ENCODE results near the gene TSHZ3.

DNA sequence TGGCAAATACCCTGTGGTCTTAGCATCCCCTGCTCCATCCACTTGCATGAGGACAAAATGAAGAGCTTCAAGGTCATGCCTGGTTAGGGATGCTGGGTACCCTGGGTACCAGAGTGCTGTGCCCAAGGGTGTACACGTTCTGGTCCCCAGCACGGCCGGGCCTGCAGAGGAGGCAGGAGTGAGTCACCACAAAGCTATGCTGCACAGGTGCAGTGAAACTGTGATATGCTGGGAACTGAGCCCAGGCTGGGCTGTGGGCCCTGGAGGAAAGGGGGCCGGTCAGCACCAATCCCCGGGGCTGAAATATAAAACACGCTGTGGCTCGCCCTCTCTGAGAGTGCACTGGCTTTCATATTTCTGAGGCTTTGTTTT lies 95.1 kb downstream of the TSHZ3 start:
- TF ChIP-seq EZH2 (IDR thresholded peaks at IDR 0.05; ENCODE audit: borderline replicate concordance, insufficient read depth, low read length, poor library complexity, severe bottlenecking) = no peak
- TF ChIP-seq, protein P1, sequence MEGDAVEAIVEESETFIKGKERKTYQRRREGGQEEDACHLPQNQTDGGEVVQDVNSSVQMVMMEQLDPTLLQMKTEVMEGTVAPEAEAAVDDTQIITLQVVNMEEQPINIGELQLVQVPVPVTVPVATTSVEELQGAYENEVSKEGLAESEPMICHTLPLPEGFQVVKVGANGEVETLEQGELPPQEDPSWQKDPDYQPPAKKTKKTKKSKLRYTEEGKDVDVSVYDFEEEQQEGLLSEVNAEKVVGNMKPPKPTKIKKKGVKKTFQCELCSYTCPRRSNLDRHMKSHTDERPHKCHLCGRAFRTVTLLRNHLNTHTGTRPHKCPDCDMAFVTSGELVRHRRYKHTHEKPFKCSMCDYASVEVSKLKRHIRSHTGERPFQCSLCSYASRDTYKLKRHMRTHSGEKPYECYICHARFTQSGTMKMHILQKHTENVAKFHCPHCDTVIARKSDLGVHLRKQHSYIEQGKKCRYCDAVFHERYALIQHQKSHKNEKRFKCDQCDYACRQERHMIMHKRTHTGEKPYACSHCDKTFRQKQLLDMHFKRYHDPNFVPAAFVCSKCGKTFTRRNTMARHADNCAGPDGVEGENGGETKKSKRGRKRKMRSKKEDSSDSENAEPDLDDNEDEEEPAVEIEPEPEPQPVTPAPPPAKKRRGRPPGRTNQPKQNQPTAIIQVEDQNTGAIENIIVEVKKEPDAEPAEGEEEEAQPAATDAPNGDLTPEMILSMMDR (IDR thresholded peaks at IDR 0.05; ENCODE audit: poor library complexity, severe bottlenecking) = no peak
- TF ChIP-seq SMC3 (conservative IDR thresholded peaks at IDR 0.05; ENCODE audit: poor library complexity) = no peak
- TF ChIP-seq POLR2AphosphoS5 (IDR thresholded peaks at IDR 0.05) = no peak
- TF ChIP-seq, protein P2, sequence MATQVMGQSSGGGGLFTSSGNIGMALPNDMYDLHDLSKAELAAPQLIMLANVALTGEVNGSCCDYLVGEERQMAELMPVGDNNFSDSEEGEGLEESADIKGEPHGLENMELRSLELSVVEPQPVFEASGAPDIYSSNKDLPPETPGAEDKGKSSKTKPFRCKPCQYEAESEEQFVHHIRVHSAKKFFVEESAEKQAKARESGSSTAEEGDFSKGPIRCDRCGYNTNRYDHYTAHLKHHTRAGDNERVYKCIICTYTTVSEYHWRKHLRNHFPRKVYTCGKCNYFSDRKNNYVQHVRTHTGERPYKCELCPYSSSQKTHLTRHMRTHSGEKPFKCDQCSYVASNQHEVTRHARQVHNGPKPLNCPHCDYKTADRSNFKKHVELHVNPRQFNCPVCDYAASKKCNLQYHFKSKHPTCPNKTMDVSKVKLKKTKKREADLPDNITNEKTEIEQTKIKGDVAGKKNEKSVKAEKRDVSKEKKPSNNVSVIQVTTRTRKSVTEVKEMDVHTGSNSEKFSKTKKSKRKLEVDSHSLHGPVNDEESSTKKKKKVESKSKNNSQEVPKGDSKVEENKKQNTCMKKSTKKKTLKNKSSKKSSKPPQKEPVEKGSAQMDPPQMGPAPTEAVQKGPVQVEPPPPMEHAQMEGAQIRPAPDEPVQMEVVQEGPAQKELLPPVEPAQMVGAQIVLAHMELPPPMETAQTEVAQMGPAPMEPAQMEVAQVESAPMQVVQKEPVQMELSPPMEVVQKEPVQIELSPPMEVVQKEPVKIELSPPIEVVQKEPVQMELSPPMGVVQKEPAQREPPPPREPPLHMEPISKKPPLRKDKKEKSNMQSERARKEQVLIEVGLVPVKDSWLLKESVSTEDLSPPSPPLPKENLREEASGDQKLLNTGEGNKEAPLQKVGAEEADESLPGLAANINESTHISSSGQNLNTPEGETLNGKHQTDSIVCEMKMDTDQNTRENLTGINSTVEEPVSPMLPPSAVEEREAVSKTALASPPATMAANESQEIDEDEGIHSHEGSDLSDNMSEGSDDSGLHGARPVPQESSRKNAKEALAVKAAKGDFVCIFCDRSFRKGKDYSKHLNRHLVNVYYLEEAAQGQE (IDR thresholded peaks at IDR 0.05; ENCODE audit: borderline replicate concordance) = no peak
